Neuronal stem cell (in vitro differentiated cells): ENCODE measurements around the gene FGF9.

Source experiments
- DNase-seq: peaks from one replicate; pipeline ENCODE4 v3.0.0-alpha.2; 2013; ENCODE audit warnings: low spot score
- H2AFZ ChIP-seq: one replicate; pipeline ENCODE4 v1.6.1; 2013; ENCODE audit warnings: mild to moderate bottlenecking, low read length, inconsistent platforms
- H2AK5ac ChIP-seq: 2 replicates; pipeline ENCODE4 v1.6.1; 2013; ENCODE audit warnings: low read depth, mild to moderate bottlenecking, inconsistent platforms, low read length, moderate library complexity, mixed read lengths
- H2BK120ac ChIP-seq: 2 replicates; pipeline ENCODE4 v1.6.1; 2013; ENCODE audit warnings: low read depth, mild to moderate bottlenecking, inconsistent platforms, low read length, moderate library complexity, mixed read lengths
- H2BK12ac ChIP-seq: one replicate; pipeline ENCODE4 v1.6.1; 2013; ENCODE audit warnings: low read length, inconsistent platforms
- H2BK15ac ChIP-seq: 2 replicates; pipeline ENCODE4 v1.6.1; 2013; ENCODE audit warnings: mild to moderate bottlenecking, low read length, inconsistent platforms, mixed read lengths
- H2BK5ac ChIP-seq: one replicate; pipeline ENCODE4 v1.6.1; 2013; ENCODE audit warnings: inconsistent platforms, mild to moderate bottlenecking, low read length, moderate library complexity
- H3K14ac ChIP-seq: one replicate; pipeline ENCODE4 v1.6.1; 2013; ENCODE audit warnings: low read length, inconsistent platforms
- H3K18ac ChIP-seq: 2 replicates; pipeline ENCODE4 v1.6.1; 2013; ENCODE audit warnings: low read length, inconsistent platforms
- H3K23ac ChIP-seq: 2 replicates; pipeline ENCODE4 v1.6.1; 2013; ENCODE audit warnings: low read depth, mild to moderate bottlenecking, mixed read lengths, low read length, inconsistent platforms; ENCODE audit not compliant: poor library complexity
- H3K27ac ChIP-seq: replicated peaks from 3 replicates; pipeline ENCODE4 v1.5.1; 2013; ENCODE audit warnings: low read length, inconsistent platforms
- H3K27me3 ChIP-seq, 3 experiments: 2 replicates each; pipeline ENCODE4 v1.6.1; 2013; ENCODE audit warnings: low read length in 3 of 3, mild to moderate bottlenecking in 2 of 3, inconsistent platforms in 1 of 3, low read depth in 1 of 3, mixed read lengths in 1 of 3, moderate library complexity in 1 of 3; ENCODE audit not compliant: control insufficient read depth in 3 of 3, insufficient read depth in 3 of 3
- H3K36me3 ChIP-seq, 2 donors: replicated peaks in 1 of 2; 2 replicates each; pipeline ENCODE4 v1.6.1; 2013; ENCODE audit warnings: low read length in 2 of 2; ENCODE audit not compliant: control insufficient read depth in 2 of 2, insufficient read depth in 2 of 2
- H3K4ac ChIP-seq: 2 replicates; pipeline ENCODE4 v1.6.1; 2013; ENCODE audit warnings: inconsistent platforms, mild to moderate bottlenecking, low read length, moderate library complexity
- H3K4me1 ChIP-seq, 2 donors: 1 replicate in 1 of 2; 2 replicates in 1 of 2; pipeline ENCODE4 v1.6.1; 2013; ENCODE audit warnings: low read length in 2 of 2, low read depth in 1 of 2; ENCODE audit not compliant: control insufficient read depth in 2 of 2, insufficient read depth in 1 of 2
- H3K4me2 ChIP-seq: one replicate; pipeline ENCODE4 v1.6.1; 2013; ENCODE audit warnings: mild to moderate bottlenecking, low read length, inconsistent platforms; ENCODE audit not compliant: insufficient read depth, poor library complexity, severe bottlenecking
- H3K4me3 ChIP-seq, 2 donors: 2 replicates each; pipeline ENCODE4 v1.5.1; 2013; ENCODE audit warnings: low read length in 2 of 2, mild to moderate bottlenecking in 2 of 2, inconsistent platforms in 1 of 2, moderate library complexity in 1 of 2
- H3K79me1 ChIP-seq: one replicate; pipeline ENCODE4 v1.6.1; 2013; ENCODE audit warnings: low read depth, mild to moderate bottlenecking, inconsistent platforms, low read length, moderate library complexity
- H3K9ac ChIP-seq: one replicate; pipeline ENCODE4 v1.6.1; 2013; ENCODE audit warnings: mild to moderate bottlenecking, low read depth, low read length, inconsistent platforms; ENCODE audit not compliant: poor library complexity
- H3K9me3 ChIP-seq, 2 donors: replicated peaks in 1 of 2; 2 replicates each; pipeline versions ENCODE3 to v1.6.1; 2013; ENCODE audit warnings: low read length in 2 of 2, mild to moderate bottlenecking in 2 of 2, inconsistent platforms in 1 of 2, low read depth in 1 of 2, mixed read lengths in 1 of 2, moderate library complexity in 1 of 2; ENCODE audit not compliant: control insufficient read depth in 2 of 2, insufficient read depth in 1 of 2
- H4K8ac ChIP-seq: one replicate; pipeline ENCODE4 v1.6.1; 2013; ENCODE audit warnings: low read depth, mild to moderate bottlenecking, inconsistent platforms, low read length, moderate library complexity
- H4K91ac ChIP-seq: one replicate; pipeline ENCODE4 v1.6.1; 2013; ENCODE audit warnings: low read length, low read depth, mild to moderate bottlenecking, inconsistent platforms; ENCODE audit not compliant: poor library complexity
- WGBS, 2 donors: extraction: QIAGEN DNeasy Blood & Tissue Kit; methylation state at CpG; one replicate each; pipeline ENCODE4 v1.1.7; 2013; ENCODE audit warnings: missing lambda C conversion rate in 2 of 2, mixed read lengths in 1 of 2; ENCODE audit not compliant: insufficient read length in 2 of 2, insufficient replicate concordance in 1 of 2; ENCODE audit errors: extremely low coverage in 2 of 2; 5-methylcytosine and 5-hydroxymethylcytosine counted together

Gene FGF9

DNA sequence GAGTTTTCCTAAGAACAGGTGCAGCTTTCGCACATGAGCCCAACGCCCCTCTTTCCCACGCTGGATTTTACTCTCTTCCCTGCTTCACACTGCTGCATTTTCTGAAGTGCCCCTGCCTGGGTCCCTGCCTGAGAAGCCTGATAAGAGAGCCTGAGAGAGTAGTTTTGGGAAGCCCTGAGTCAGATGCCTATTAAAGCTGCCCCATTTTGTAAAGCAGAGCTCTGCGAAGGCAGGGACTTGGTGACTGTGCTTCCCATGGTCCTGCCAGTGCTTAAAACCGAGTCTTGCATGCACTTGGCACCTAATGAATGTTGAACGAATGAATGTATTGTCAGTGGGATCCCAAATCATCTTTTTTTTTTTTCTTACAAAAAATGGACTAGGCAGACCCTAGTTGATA lies 18.2 kb downstream of the FGF9 start:
- no peak overlapping the region for H4K91ac ChIP-seq
- no peak for DNase-seq

DNA sequence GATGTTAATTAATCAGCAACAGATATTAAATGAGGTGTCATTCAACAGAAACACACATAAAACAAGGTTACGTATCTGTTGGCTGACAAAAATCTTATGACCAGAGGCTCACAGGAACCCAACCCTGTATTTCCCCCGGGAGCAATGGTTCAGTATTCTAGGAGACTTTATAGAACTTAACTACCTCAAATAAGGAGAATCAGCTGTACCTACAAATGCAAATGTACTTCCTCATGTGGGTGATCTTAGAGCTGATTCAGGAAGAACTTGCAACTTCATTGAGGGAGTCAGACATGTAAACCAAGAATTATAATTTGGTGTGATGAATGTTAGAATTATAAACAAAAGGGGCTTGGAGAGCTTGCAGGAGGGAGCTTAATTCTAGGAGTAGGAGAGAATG lies 20.1 kb downstream of the FGF9 start:
- Histone ChIP-seq H2AFZ (no peak overlapping the region), H4K8ac (no peak overlapping the region), H3K9me3 (no peaks in the 10 kb centered on the region), H3K36me3 (peaks cover 9 to 42% of the 10 kb centered on the region in 2 donors), H3K4me2 (no peak overlapping the region), H3K14ac (no peak overlapping the region), H3K27me3 (no peaks in the 10 kb centered on the region), H2BK120ac (no peak overlapping the region), H2BK15ac (no peak overlapping the region), H3K27ac (no peak overlapping the region), H3K4me3 (no peak overlapping the region), H3K23ac (no peak overlapping the region), H2BK5ac (no peak overlapping the region), H3K18ac (no peak overlapping the region), H3K9ac (no peak overlapping the region), H2AK5ac (no peak overlapping the region), H3K4me1 (peaks cover 3 to 4% of the 10 kb centered on the region in 2 donors), H3K79me1 (peaks cover 3% of the 10 kb centered on the region), H3K4ac (no peak overlapping the region), H4K91ac (no peak overlapping the region), H2BK12ac (no peak overlapping the region)
- WGBS, 2 donors, result no CpG with 5 or more reads among the region's 2 CpGs
- no peak for DNase-seq

More for the DNA sequence above, 18.2 kb downstream of the FGF9 start:
- Histone ChIP-seq H2BK5ac (no peak overlapping the region), H3K27ac (no peak overlapping the region), H3K23ac (no peak overlapping the region), H3K27me3 (no peaks in the 10 kb centered on the region), H3K79me1 (peaks cover 3% of the 10 kb centered on the region), H3K36me3 (peaks cover 9 to 50% of the 10 kb centered on the region in 2 donors), H2BK120ac (no peak overlapping the region), H3K18ac (no peak overlapping the region), H3K4me1 (peaks cover 3 to 4% of the 10 kb centered on the region in 2 donors), H3K4ac (no peak overlapping the region), H3K14ac (no peak overlapping the region), H2BK12ac (no peak overlapping the region), H3K9ac (no peak overlapping the region), H2AFZ (no peak overlapping the region), H3K4me2 (no peak overlapping the region), H2AK5ac (no peak overlapping the region), H2BK15ac (no peak overlapping the region), H4K8ac (no peak overlapping the region), H3K9me3 (no peaks in the 10 kb centered on the region), H3K4me3 (no peak overlapping the region)
- WGBS, 2 donors, result no CpG with 5 or more reads among the region's 6 CpGs

DNA sequence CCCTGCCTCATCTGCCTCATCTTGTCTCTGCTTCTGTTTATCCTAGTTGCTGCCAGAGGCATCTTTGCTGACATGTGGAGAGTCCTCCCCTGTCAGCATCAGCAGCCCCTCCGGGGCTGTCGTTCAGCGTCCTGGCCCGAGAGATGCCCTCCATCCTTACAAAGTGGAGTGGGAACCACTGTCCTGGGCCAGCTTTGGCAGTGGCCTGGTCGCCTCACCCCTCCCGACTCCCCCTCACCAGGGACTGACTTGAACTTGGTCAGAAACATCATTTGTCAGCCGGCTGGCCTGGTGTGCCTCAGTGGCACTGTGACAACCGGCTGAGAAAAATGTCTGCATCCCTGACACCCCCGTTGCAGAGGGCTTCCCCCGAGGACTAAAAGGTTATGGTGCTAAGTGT lies 20.6 kb downstream of the FGF9 start:
- no peak overlapping the region for H2AK5ac ChIP-seq
- H3K4me2 ChIP-seq, result no peak overlapping the region
- no peak overlapping the region for H3K4ac ChIP-seq
- WGBS, 2 donors, result no CpG with 5 or more reads among the region's 10 CpGs
- H3K9ac ChIP-seq, result no peak overlapping the region
- no peak overlapping the region for H2BK120ac ChIP-seq
- no peak overlapping the region for H2BK12ac ChIP-seq
- peaks cover 3 to 4% of the 10 kb centered on the region in 2 donors for H3K4me1 ChIP-seq
- no peak overlapping the region for H2AFZ ChIP-seq
- no peak overlapping the region for H2BK5ac ChIP-seq
- DNase-seq, result no peak
- H4K8ac ChIP-seq, result no peak overlapping the region
- H3K14ac ChIP-seq, result no peak overlapping the region
- no peaks in the 10 kb centered on the region for H3K27me3 ChIP-seq
- H3K23ac ChIP-seq, result no peak overlapping the region
- H3K18ac ChIP-seq, result no peak overlapping the region
- peaks cover 9 to 39% of the 10 kb centered on the region in 2 donors for H3K36me3 ChIP-seq
- no peak overlapping the region for H4K91ac ChIP-seq
- H2BK15ac ChIP-seq, result no peak overlapping the region
- no peak overlapping the region for H3K4me3 ChIP-seq
- no peaks in the 10 kb centered on the region for H3K9me3 ChIP-seq
- H3K27ac ChIP-seq, result no peak overlapping the region
- H3K79me1 ChIP-seq, result peaks cover 3% of the 10 kb centered on the region

DNA sequence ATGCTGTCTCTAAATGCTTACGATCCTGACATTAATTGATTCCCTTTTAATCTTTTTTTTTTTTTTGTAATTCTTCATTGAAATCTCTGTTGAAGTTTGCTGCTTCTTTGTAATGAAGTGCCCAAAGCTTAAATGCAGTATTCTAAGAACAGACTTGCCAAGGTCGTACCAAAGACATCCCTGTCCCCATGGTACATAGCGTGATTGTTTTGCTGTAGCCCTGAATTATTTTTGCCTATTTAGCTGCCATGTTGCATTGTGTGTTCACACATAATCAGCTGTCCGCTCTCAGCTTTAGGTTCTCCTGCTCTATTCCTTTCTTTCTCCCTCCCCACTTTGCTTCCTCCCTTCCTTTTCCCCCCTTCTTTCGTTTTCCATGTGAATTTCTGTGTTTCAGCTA lies 21.1 kb downstream of the FGF9 start:
- DNase-seq, result no peak
- Histone ChIP-seq H3K4me2 (no peak overlapping the region), H3K9ac (no peak overlapping the region), H3K79me1 (peaks cover 3% of the 10 kb centered on the region), H2BK5ac (no peak overlapping the region), H3K4me1 (peaks cover 3 to 4% of the 10 kb centered on the region in 2 donors), H2BK15ac (no peak overlapping the region), H3K4me3 (no peak overlapping the region), H4K8ac (no peak overlapping the region), H2BK12ac (no peak overlapping the region), H3K14ac (no peak overlapping the region), H3K9me3 (no peaks in the 10 kb centered on the region), H2AFZ (no peak overlapping the region), H2BK120ac (no peak overlapping the region), H2AK5ac (no peak overlapping the region), H3K27ac (no peak overlapping the region), H3K4ac (no peak overlapping the region), H3K18ac (no peak overlapping the region), H3K36me3 (peaks cover 9 to 35% of the 10 kb centered on the region in 2 donors), H3K23ac (no peak overlapping the region), H3K27me3 (no peaks in the 10 kb centered on the region), H4K91ac (no peak overlapping the region)
- no CpG with 5 or more reads among the region's 5 CpGs for WGBS, 2 donors
